ENCODE data around the gene SYT7.

The SYT7 gene

GRCh38 chr11:61536676-61537270 lies 44.1 kb downstream of the SYT7 start:
- DNase-seq (ENCODE audit: low read depth): no peak

GRCh38 chr11:61535998-61536675 lies 44.7 kb downstream of the SYT7 start:
- no peak for DNase-seq (ENCODE audit: low read depth)

- DNase-seq (ENCODE audit: low read depth): no peak
Measured at GRCh38 chr11:61534933-61535839, 45.7 kb downstream of the SYT7 start.

- no peak for DNase-seq (ENCODE audit: low read depth)
Measured at GRCh38 chr11:61534025-61534932, 46.6 kb downstream of the SYT7 start.

GRCh38 chr11:61533401-61533800 lies 47.5 kb downstream of the SYT7 start:
- DNase-seq (ENCODE audit: low read depth): no peak

- DNase-seq (ENCODE audit: low read depth): no peak
Measured at GRCh38 chr11:61533039-61533375, 47.9 kb downstream of the SYT7 start.

GRCh38 chr11:61532134-61533038 lies 48.5 kb downstream of the SYT7 start:
- peak; percentile 18 for DNase-seq (ENCODE audit: low read depth)

- no peak for DNase-seq (ENCODE audit: low read depth)
Measured at GRCh38 chr11:61531044-61531443, 49.8 kb downstream of the SYT7 start.

- no peak for DNase-seq (ENCODE audit: low read depth)
Measured at GRCh38 chr11:61529537-61530225, 51.2 kb downstream of the SYT7 start.

- DNase-seq (ENCODE audit: low read depth): no peak
Measured at GRCh38 chr11:61528114-61528513, 52.8 kb downstream of the SYT7 start.

GRCh38 chr11:61526956-61527731 lies 53.7 kb downstream of the SYT7 start:
- no peak for DNase-seq (ENCODE audit: low read depth)

GRCh38 chr11:61526229-61526628 lies 54.6 kb downstream of the SYT7 start:
- no peak for DNase-seq (ENCODE audit: low read depth)

- DNase-seq (ENCODE audit: low read depth): no peak
Measured at GRCh38 chr11:61524963-61525587, 55.8 kb downstream of the SYT7 start.

- DNase-seq (ENCODE audit: low read depth): no peak
Measured at GRCh38 chr11:61524446-61524845, 56.4 kb downstream of the SYT7 start.

- DNase-seq (ENCODE audit: low read depth): no peak
Measured at GRCh38 chr11:61522881-61523280, 58.0 kb downstream of the SYT7 start.

GRCh38 chr11:61518032-61518795 lies 62.7 kb downstream of the SYT7 start:
- no peak for DNase-seq (ENCODE audit: low read depth)

- peak; percentile 39 for DNase-seq (ENCODE audit: low read depth)
Measured at GRCh38 chr11:61516675-61517572, 64.0 kb downstream of the SYT7 start.

Measured in activated T-cell treated with anti-CD3 and anti-CD28 coated beads for 24 hours (primary cell).